HepG2 (cell line): ENCODE data around the gene HACD1. TPM values are rescaled to one million over a fixed set of nuclear protein-coding genes. Genes with fewer than 3 reads are reported as not detected.

Experiments
- AGO2 ChIP-seq: fragments of 200-400 bp; formaldehyde crosslinking; optimal IDR thresholded peaks from 2 replicates; pipeline ENCODE3; 2017; ENCODE audit warnings: mild to moderate bottlenecking, low read depth, low read length, moderate library complexity
- ARID4A ChIP-seq: sonication (generic); formaldehyde crosslinking; IDR thresholded peaks from 2 replicates; pipeline ENCODE4 v1.5.0; 2020; ENCODE audit warnings: mild to moderate bottlenecking, missing genetic modification reagents, borderline replicate concordance
- FUBP1 ChIP-seq: sonication (generic); formaldehyde crosslinking; IDR thresholded peaks from 2 replicates; pipeline ENCODE4 v1.5.1; 2020; ENCODE audit warnings: missing genetic modification reagents, mild to moderate bottlenecking, borderline replicate concordance
- ISX ChIP-seq: sonication (generic); formaldehyde crosslinking; conservative IDR thresholded peaks from 2 replicates; pipeline ENCODE4 v1.5.0; 2020; ENCODE audit warnings: missing genetic modification reagents
- NFE2L1 ChIP-seq: sonication (generic); formaldehyde crosslinking; IDR thresholded peaks from 2 replicates; pipeline ENCODE4 v1.4.0; 2020; ENCODE audit warnings: missing genetic modification reagents, mild to moderate bottlenecking, borderline replicate concordance
- PHF20 ChIP-seq: sonication (generic); formaldehyde crosslinking; IDR thresholded peaks from 2 replicates; pipeline ENCODE4 v1.5.0; 2020; ENCODE audit warnings: mild to moderate bottlenecking, missing genetic modification reagents
- TRIM24 ChIP-seq: sonication (generic); formaldehyde crosslinking; IDR thresholded peaks from 2 replicates; pipeline ENCODE4 v1.8.0; 2022; ENCODE audit warnings: mild to moderate bottlenecking, missing genetic modification reagents
- ZNF510 ChIP-seq: sonication (generic); formaldehyde crosslinking; IDR thresholded peaks from 2 replicates; pipeline ENCODE4 v1.4.0; 2020; ENCODE audit warnings: low read depth, mild to moderate bottlenecking, missing genetic modification reagents
- ZNF563 ChIP-seq: sonication (generic); formaldehyde crosslinking; IDR thresholded peaks from 2 replicates; pipeline ENCODE4 v1.8.0; 2022; ENCODE audit warnings: mild to moderate bottlenecking, moderate library complexity, missing genetic modification reagents
- ZNF567 ChIP-seq: sonication (generic); formaldehyde crosslinking; IDR thresholded peaks from 2 replicates; pipeline ENCODE4 v1.8.1; 2023; ENCODE audit warnings: mild to moderate bottlenecking, missing genetic modification reagents, borderline replicate concordance
- polyA plus RNA-seq, 8 experiments: library from polyadenylated mRNA; depleted of rRNA in 3 of 8; stranded (reverse) in 7 of 8; unstranded in 1 of 8; fragments of >200 nt; fragmentation: Illumina TruSeq in 4 of 8; extraction: Trizol in 4 of 8; gene quantifications; 2 replicates each; pipeline versions ENCODE4 v1.2.1 to v1.2.3, GENCODE V29; 2011 to 2016; ENCODE audit warnings: low read depth in 4 of 8, missing spikeins in 1 of 8, mixed read lengths in 1 of 8; ENCODE audit not compliant: insufficient read depth in 1 of 8
- total RNA-seq, 5 experiments: library from RNA; depleted of rRNA; stranded (reverse); fragments of >200 nt; fragmentation: Illumina TruSeq; extraction: Trizol; gene quantifications; 2 replicates each; pipeline ENCODE4 v1.2.3, GENCODE V29; 2016; ENCODE audit warnings: low read depth in 1 of 5
- TF ChIP-seq, protein P1 (sequence below): sonication (generic); formaldehyde crosslinking; conservative IDR thresholded peaks from 2 replicates; pipeline ENCODE4 v1.8.0; 2022; ENCODE audit warnings: low read depth, missing genetic modification reagents
- TF ChIP-seq, protein P2 (sequence below): sonication (generic); formaldehyde crosslinking; IDR thresholded peaks from 2 replicates; pipeline ENCODE4 v1.5.0; 2020; ENCODE audit warnings: mild to moderate bottlenecking, missing genetic modification reagents
- TF ChIP-seq, protein P3 (sequence below): sonication (generic); formaldehyde crosslinking; IDR thresholded peaks from 2 replicates; pipeline ENCODE4 v1.9.0; 2021; ENCODE audit warnings: missing genetic modification reagents, mild to moderate bottlenecking, borderline replicate concordance

The HACD1 gene
- total and polyA plus RNA-seq, 2 of the 13 experiments (the other 11 are each of a cell fraction or from before 2014, with no cell fraction given) = 43.4 to 47.6 TPM

GRCh38 chr10:17643755-17644484 is 26.7 kb upstream of the HACD1 start, which contains the start of gene STAM (continued):
- TF ChIP-seq, protein P1, sequence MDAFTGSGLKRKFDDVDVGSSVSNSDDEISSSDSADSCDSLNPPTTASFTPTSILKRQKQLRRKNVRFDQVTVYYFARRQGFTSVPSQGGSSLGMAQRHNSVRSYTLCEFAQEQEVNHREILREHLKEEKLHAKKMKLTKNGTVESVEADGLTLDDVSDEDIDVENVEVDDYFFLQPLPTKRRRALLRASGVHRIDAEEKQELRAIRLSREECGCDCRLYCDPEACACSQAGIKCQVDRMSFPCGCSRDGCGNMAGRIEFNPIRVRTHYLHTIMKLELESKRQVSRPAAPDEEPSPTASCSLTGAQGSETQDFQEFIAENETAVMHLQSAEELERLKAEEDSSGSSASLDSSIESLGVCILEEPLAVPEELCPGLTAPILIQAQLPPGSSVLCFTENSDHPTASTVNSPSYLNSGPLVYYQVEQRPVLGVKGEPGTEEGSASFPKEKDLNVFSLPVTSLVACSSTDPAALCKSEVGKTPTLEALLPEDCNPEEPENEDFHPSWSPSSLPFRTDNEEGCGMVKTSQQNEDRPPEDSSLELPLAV (CRISPR knock-in tag) = no peak
- TF ChIP-seq AGO2 = no peak
- TF ChIP-seq ZNF510 (CRISPR knock-in tag) = 0 out of 2 replicates have a peak, but pooled peaks have one; percentile 10
- no peak for TF ChIP-seq ZNF567 (CRISPR knock-in tag)
- TF ChIP-seq ZNF563 (CRISPR knock-in tag) = peak; percentile 72; the same call in 1 of the 2 replicates
- TF ChIP-seq, protein P2, sequence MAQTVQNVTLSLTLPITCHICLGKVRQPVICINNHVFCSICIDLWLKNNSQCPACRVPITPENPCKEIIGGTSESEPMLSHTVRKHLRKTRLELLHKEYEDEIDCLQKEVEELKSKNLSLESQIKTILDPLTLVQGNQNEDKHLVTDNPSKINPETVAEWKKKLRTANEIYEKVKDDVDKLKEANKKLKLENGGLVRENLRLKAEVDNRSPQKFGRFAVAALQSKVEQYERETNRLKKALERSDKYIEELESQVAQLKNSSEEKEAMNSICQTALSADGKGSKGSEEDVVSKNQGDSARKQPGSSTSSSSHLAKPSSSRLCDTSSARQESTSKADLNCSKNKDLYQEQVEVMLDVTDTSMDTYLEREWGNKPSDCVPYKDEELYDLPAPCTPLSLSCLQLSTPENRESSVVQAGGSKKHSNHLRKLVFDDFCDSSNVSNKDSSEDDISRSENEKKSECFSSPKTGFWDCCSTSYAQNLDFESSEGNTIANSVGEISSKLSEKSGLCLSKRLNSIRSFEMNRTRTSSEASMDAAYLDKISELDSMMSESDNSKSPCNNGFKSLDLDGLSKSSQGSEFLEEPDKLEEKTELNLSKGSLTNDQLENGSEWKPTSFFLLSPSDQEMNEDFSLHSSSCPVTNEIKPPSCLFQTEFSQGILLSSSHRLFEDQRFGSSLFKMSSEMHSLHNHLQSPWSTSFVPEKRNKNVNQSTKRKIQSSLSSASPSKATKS (CRISPR knock-in tag) = no peak
- TF ChIP-seq FUBP1 (CRISPR knock-in tag) = no peak
- TF ChIP-seq PHF20 (CRISPR knock-in tag) = peak; percentile 54; the same call in 1 of the 2 replicates
- no peak for TF ChIP-seq NFE2L1
- peak; percentile 59; the same call in 1 of the 2 replicates for TF ChIP-seq ARID4A
- TF ChIP-seq ISX = no peak
- TF ChIP-seq, protein P3, sequence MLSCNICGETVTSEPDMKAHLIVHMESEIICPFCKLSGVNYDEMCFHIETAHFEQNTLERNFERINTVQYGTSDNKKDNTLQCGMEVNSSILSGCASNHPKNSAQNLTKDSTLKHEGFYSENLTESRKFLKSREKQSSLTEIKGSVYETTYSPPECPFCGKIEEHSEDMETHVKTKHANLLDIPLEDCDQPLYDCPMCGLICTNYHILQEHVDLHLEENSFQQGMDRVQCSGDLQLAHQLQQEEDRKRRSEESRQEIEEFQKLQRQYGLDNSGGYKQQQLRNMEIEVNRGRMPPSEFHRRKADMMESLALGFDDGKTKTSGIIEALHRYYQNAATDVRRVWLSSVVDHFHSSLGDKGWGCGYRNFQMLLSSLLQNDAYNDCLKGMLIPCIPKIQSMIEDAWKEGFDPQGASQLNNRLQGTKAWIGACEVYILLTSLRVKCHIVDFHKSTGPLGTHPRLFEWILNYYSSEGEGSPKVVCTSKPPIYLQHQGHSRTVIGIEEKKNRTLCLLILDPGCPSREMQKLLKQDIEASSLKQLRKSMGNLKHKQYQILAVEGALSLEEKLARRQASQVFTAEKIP (CRISPR knock-in tag) = no peak
- TF ChIP-seq TRIM24 (CRISPR knock-in tag) = no peak
